ENCODE data around the gene FUOM. TPM values are rescaled to one million over a fixed set of nuclear protein-coding genes. Genes with fewer than 3 reads are reported as not detected.

FUOM gene
- total and polyA plus RNA-seq, 2 experiments from 2014 or later, result 30.8 to 33.9 TPM

GRCh38 chr10:133358925-133359310 is 1.1 kb upstream of the FUOM start:
- no peaks in the 10 kb centered on the region for H3K9me3 Mint-ChIP-seq
- no peak for TF ChIP-seq ZNF331 (CRISPR knock-in tag; IDR thresholded peaks at IDR 0.05; ENCODE audit: low read depth)
- no peak for TF ChIP-seq ZNF114 (CRISPR knock-in tag; IDR thresholded peaks at IDR 0.05)
- no peak for TF ChIP-seq NANOG (IDR thresholded peaks at IDR 0.05; ENCODE audit: borderline replicate concordance)
- no peak for TF ChIP-seq REST (IDR thresholded peaks at IDR 0.05; ENCODE audit: unreplicated experiment)
- no peak for TF ChIP-seq EZH2phosphoT487 (IDR thresholded peaks at IDR 0.05; ENCODE audit: unreplicated experiment)
- no peak for TF ChIP-seq JUNB (IDR thresholded peaks at IDR 0.05; ENCODE audit: unreplicated experiment)
- TF ChIP-seq CREB1 (CRISPR knock-in tag; IDR thresholded peaks at IDR 0.05; ENCODE audit: low read depth), result no peak
- TF ChIP-seq STAT1 (IDR thresholded peaks at IDR 0.05; ENCODE audit: unreplicated experiment), result no peak
- no peak for TF ChIP-seq ETS1 (IDR thresholded peaks at IDR 0.05)
- TF ChIP-seq POLR2AphosphoS5 (IDR thresholded peaks at IDR 0.05; ENCODE audit: low read depth), result no peak
- no peak for TF ChIP-seq ZNF462 (CRISPR knock-in tag; IDR thresholded peaks at IDR 0.05)
- no peak for TF ChIP-seq EZH2 (IDR thresholded peaks at IDR 0.05; ENCODE audit: low read depth, unreplicated experiment)
- TF ChIP-seq CTCF (conservative IDR thresholded peaks at IDR 0.05; ENCODE audit: low read depth in 2 of 2), result no peak
- H3K27me3 ChIP-seq (ENCODE audit: insufficient read depth), result peaks cover 6% of the 10 kb centered on the region; the same call in 1 of the 2 replicates
- no peaks in the 10 kb centered on the region for H3K9me2 ChIP-seq (ENCODE audit: insufficient read depth)
- no peak overlapping the region for H3K27ac Mint-ChIP-seq
- no peaks in the 10 kb centered on the region; the same call in 1 of the 2 replicates for H3F3A ChIP-seq (replicated peaks; ENCODE audit: low read depth)
- H3K27me3 Mint-ChIP-seq (ENCODE audit: insufficient read depth, low read depth, poor library complexity), result peaks cover 9% of the 10 kb centered on the region
- H2AFZ ChIP-seq, result no peak overlapping the region
- ATAC-seq (no peak), DNase-seq (ENCODE audit: low spot score) (no peak)
- H4K20me1 ChIP-seq (replicated peaks; ENCODE audit: insufficient read depth), result no peaks in the 10 kb centered on the region; the same call in 1 of the 2 replicates
- H3K36me3 ChIP-seq (ENCODE audit: insufficient read depth), result no peaks in the 10 kb centered on the region
- no peaks in the 10 kb centered on the region for H3K4me1 ChIP-seq (ENCODE audit: insufficient read depth)
- H3K4me3 ChIP-seq, result no peak overlapping the region
- no peaks in the 10 kb centered on the region; the same call in 2 of the 3 replicates for H3K4me1 Mint-ChIP-seq
- H3K4me2 ChIP-seq, result no peak overlapping the region
- peaks cover 23% of the 10 kb centered on the region for H3K36me3 Mint-ChIP-seq (ENCODE audit: low read depth)
- no peak overlapping the region for H3K27ac ChIP-seq (ENCODE audit: low read depth)
- H3K79me2 ChIP-seq (replicated peaks; ENCODE audit: insufficient read depth), result 0 out of 2 replicates have a peak, but pooled peaks cover 4% of the 10 kb centered on the region
- peak overlapping the region; percentile 17; the same call in 1 of the 3 replicates for H3K4me3 Mint-ChIP-seq

All from GM23338 (cell line).